GM10248 (cell line): Measurements from ENCODE around the gene OSBPL1A.

Experiments used
- CTCF ChIA-PET: fragments of 300-600 bp; sonication (Branson Sonifier 250); formaldehyde crosslinking; extraction: SDS; loops from one replicate; lab custom pipeline; 2021; ENCODE audit warnings: antibody characterized with exemption; lab: Yijun Ruan, JAX
- POLR2A ChIA-PET: fragments of 350-650 bp; sonication (Branson Sonifier 250); formaldehyde crosslinking; extraction: SDS; loops from one replicate; lab custom pipeline; 2020; ENCODE audit warnings: antibody characterized with exemption; lab: Yijun Ruan, JAX
- DNase-seq: peaks from one replicate; pipeline ENCODE4 v3.0.0; 2012; ENCODE audit errors: extremely low spot score
- CTCF ChIP-seq: IDR thresholded peaks from 2 replicates; pipeline ENCODE4 v1.5.1; 2012; ENCODE audit warnings: mild to moderate bottlenecking, low read depth; ENCODE audit errors: extremely low read depth, missing control alignments, control extremely low read depth

OSBPL1A gene

GRCh38 chr18:24270937-24271380 is 126.7 kb downstream of the OSBPL1A start:
- CTCF ChIA-PET = interaction anchor here (1.3 kb wide), 1 partner anchor 89 kb away, joined by 3 read pairs; no protein-coding TSS in a partner anchor
- POLR2A ChIA-PET = interaction anchor here (0.6 kb wide), 1 partner anchor 414 kb away, joined by 3 read pairs; no protein-coding TSS in a partner anchor
- TF ChIP-seq CTCF = no peak
- DNase-seq = no peak

DNA sequence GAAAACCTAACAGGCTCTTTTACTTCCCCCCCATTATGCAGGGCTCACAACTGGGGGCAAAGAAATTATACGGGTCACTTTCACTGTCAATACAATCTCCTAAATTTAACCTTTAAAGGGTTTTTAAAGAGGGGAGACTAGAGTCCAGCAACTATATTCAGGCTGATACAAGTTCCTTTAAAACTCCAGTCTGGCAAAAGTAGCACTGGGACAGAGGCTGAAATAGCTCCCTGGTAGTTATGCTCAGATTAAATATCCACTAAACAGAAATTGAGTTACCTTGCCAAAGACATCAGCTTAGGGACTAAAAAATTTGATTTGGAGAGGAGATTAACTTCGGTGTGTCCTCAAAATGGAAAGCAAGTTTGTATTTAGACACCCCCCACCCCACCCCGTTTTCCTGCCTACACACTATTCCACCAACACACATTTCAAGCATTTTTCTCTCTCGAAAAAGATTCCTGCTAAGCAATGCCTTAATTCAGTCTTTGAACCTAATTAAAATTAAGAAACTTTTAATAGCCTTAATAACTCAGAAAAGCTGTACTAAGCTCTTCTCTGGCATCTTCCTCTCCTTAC is 127.2 kb downstream of the OSBPL1A start:
- DNase-seq = no peak
- ChIA-PET CTCF (interaction anchor here (1.0 to 1.5 kb wide), 3 partner anchors 9 to 90 kb away, joined by 3 read pairs; no protein-coding TSS in a partner anchor), POLR2A (interaction anchor here (0.6 kb wide), 1 partner anchor 414 kb away, joined by 3 read pairs; no protein-coding TSS in a partner anchor)
- TF ChIP-seq CTCF = no peak

- ChIA-PET CTCF (interaction anchor here (1.3 to 1.5 kb wide), 2 partner anchors 8 to 9 kb away, joined by 3 to 4 read pairs; no protein-coding TSS in a partner anchor), POLR2A (no interaction called here)
- no peak for TF ChIP-seq CTCF
- DNase-seq = no peak
These were observed 128.7 kb downstream of the OSBPL1A start for GRCh38 chr18:24268784-24269550.

DNA sequence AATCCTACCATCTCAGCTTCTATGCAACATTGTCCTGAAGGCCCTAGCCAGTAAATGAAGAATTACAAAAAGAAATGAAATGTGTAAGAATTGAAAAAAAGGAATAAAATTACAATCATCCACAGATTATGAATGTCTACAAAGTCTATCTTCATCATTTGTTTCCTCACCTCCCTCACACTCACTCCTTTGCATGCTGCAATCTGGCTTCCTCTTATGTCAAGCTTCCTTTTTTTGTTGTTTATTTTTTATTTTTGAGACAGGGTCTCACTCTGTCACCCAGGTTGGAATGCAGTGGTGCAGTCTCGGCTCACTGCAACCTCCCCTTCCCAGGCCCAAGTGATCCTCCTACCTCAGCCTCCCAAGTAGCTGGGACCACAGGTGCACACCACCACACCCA is 129.7 kb downstream of the OSBPL1A start:
- POLR2A ChIA-PET = no interaction called here
- CTCF ChIA-PET = interaction anchor here (0.7 to 1.3 kb wide), 2 partner anchors 10 to 12 kb away, joined by 3 to 4 read pairs; no protein-coding TSS in a partner anchor
- no peak for TF ChIP-seq CTCF
- DNase-seq = no peak

DNA sequence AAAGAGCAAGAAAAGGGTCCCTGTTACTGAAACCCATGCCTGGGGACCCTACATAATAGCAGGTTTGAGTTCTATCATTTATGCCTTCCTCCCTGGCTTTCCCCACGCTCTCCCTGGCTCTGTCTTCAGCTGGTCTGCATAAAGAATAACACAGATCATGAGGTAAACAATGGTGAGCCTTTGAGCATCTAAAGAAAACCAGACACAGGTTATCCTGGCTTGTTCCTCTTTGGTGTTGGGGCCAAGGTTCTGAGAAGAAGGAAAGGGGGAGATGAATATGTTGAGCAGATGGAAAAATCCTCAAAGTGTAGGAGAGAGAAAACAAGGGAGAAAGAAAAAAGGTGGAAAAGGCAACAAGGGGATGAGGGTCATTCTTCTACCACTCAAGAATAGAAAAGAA is 131.5 kb downstream of the OSBPL1A start:
- no peak for TF ChIP-seq CTCF
- CTCF ChIA-PET = no interaction called here
- no peak for DNase-seq
- POLR2A ChIA-PET = no interaction called here

GRCh38 chr18:24265502-24266064 is 132.0 kb downstream of the OSBPL1A start:
- TF ChIP-seq CTCF = no peak
- DNase-seq = no peak
- CTCF ChIA-PET = no interaction called here
- POLR2A ChIA-PET = no interaction called here
